Activated T-cell treated with anti-CD3 and anti-CD28 coated beads, Interleukin-2, amount 50 U/mL, for 24 hours (primary cell): Measurements from ENCODE around the gene PATL2.
"Not testable (repeated sequence)": the region's sequence is repeated elsewhere in the genome, so short reads cannot be mapped to it uniquely, and the experiment has no call there.

Experiments used
- DNase-seq: peaks from one replicate; pipeline ENCODE4 v3.0.0-alpha.2; 2020
- H3K27ac Mint-ChIP-seq: 2 replicates; pipeline ENCODE4 v1.8.0; 2020; ENCODE audit warnings: mild to moderate bottlenecking, mixed read lengths
- H3K27me3 Mint-ChIP-seq: 2 replicates; pipeline ENCODE4 v1.8.0; 2020; ENCODE audit warnings: mixed read lengths
- H3K36me3 Mint-ChIP-seq: 2 replicates; pipeline ENCODE4 v1.8.0; 2020; ENCODE audit warnings: low read depth, mixed read lengths
- H3K4me1 Mint-ChIP-seq: 2 replicates; pipeline ENCODE4 v1.8.0; 2020; ENCODE audit warnings: low read depth, mixed read lengths
- H3K4me3 Mint-ChIP-seq: 2 replicates; pipeline ENCODE4 v1.8.0; 2020; ENCODE audit warnings: mild to moderate bottlenecking, moderate library complexity, mixed read lengths
- H3K9me3 Mint-ChIP-seq: 2 replicates; pipeline ENCODE4 v1.8.0; 2020; ENCODE audit warnings: mixed read lengths

PATL2 gene

GRCh38 chr15:44726568-44727484 is 15.7 kb upstream of the PATL2 start:
- peaks cover 70% of the 10 kb centered on the region for H3K4me1 Mint-ChIP-seq
- peaks cover 32% of the 10 kb centered on the region for H3K36me3 Mint-ChIP-seq
- H3K27ac Mint-ChIP-seq, result peak overlapping the region; percentile 100
- peak overlapping the region; percentile 87 for H3K4me3 Mint-ChIP-seq
- H3K27me3 Mint-ChIP-seq, result no peaks in the 10 kb centered on the region
- H3K9me3 Mint-ChIP-seq, result no peaks in the 10 kb centered on the region
- DNase-seq, result peak; percentile 65

- peaks cover 70% of the 10 kb centered on the region for H3K4me1 Mint-ChIP-seq
- H3K27ac Mint-ChIP-seq, result peak overlapping the region; percentile 100
- no peaks in the 10 kb centered on the region for H3K27me3 Mint-ChIP-seq
- peak overlapping the region; percentile 87 for H3K4me3 Mint-ChIP-seq
- no peaks in the 10 kb centered on the region for H3K9me3 Mint-ChIP-seq
- H3K36me3 Mint-ChIP-seq, result peaks cover 25% of the 10 kb centered on the region
- no peak for DNase-seq
Measured at GRCh38 chr15:44726136-44726535, 15.0 kb upstream of the PATL2 start.

GRCh38 chr15:44722011-44722410 is 10.9 kb upstream of the PATL2 start:
- Mint-ChIP-seq H3K4me1 (peaks cover 88% of the 10 kb centered on the region), H3K27me3 (no peaks in the 10 kb centered on the region), H3K27ac (peak overlapping the region; percentile 100), H3K4me3 (peak overlapping the region; percentile 20), H3K9me3 (no peaks in the 10 kb centered on the region), H3K36me3 (peaks cover 37% of the 10 kb centered on the region)
- DNase-seq, result no peak

GRCh38 chr15:44720460-44721176 is 9.5 kb upstream of the PATL2 start:
- H3K9me3 Mint-ChIP-seq, result no peaks in the 10 kb centered on the region
- no peak for DNase-seq

GRCh38 chr15:44720000-44720435 is 8.9 kb upstream of the PATL2 start:
- H3K36me3 Mint-ChIP-seq, result peaks cover 53% of the 10 kb centered on the region
- DNase-seq, result peak; percentile 62
- peak overlapping the region; percentile 100 for H3K27ac Mint-ChIP-seq
- H3K4me3 Mint-ChIP-seq, H3K9me3 Mint-ChIP-seq, H3K27me3 Mint-ChIP-seq: not testable (repeated sequence)
- H3K4me1 Mint-ChIP-seq, result peaks cover 90% of the 10 kb centered on the region

More at GRCh38 chr15:44720460-44721176, 9.5 kb upstream of the PATL2 start:
- H3K27me3 Mint-ChIP-seq, result no peaks in the 10 kb centered on the region
- H3K27ac Mint-ChIP-seq, result peak overlapping the region; percentile 100
- H3K4me1 Mint-ChIP-seq, result peaks cover 89% of the 10 kb centered on the region
- H3K4me3 Mint-ChIP-seq, result peak overlapping the region; percentile 12
- H3K36me3 Mint-ChIP-seq, result peaks cover 47% of the 10 kb centered on the region

- peak; percentile 74 for DNase-seq
- Mint-ChIP-seq H3K36me3 (peaks cover 58% of the 10 kb centered on the region), H3K4me3 (peak overlapping the region; percentile 53), H3K27ac (peak overlapping the region; percentile 100), H3K9me3 (no peaks in the 10 kb centered on the region), H3K27me3 (no peaks in the 10 kb centered on the region), H3K4me1 (peaks cover 89% of the 10 kb centered on the region)
Measured at GRCh38 chr15:44719293-44719999, 8.3 kb upstream of the PATL2 start.

GRCh38 chr15:44718927-44719292 is 7.8 kb upstream of the PATL2 start:
- no peak for DNase-seq
- Mint-ChIP-seq H3K36me3 (peaks cover 64% of the 10 kb centered on the region), H3K27ac (peak overlapping the region; percentile 100), H3K4me1 (peaks cover 83% of the 10 kb centered on the region), H3K4me3 (peak overlapping the region; percentile 99), H3K27me3 (no peaks in the 10 kb centered on the region), H3K9me3 (no peaks in the 10 kb centered on the region)

GRCh38 chr15:44718180-44718926 is 7.2 kb upstream of the PATL2 start:
- peak overlapping the region; percentile 99 for H3K4me3 Mint-ChIP-seq
- DNase-seq, result no peak
- peaks cover 69% of the 10 kb centered on the region for H3K36me3 Mint-ChIP-seq
- H3K4me1 Mint-ChIP-seq, result peaks cover 79% of the 10 kb centered on the region
- peak overlapping the region; percentile 100 for H3K27ac Mint-ChIP-seq
- no peaks in the 10 kb centered on the region for H3K9me3 Mint-ChIP-seq
- no peaks in the 10 kb centered on the region for H3K27me3 Mint-ChIP-seq

GRCh38 chr15:44716983-44717602 is 6.0 kb upstream of the PATL2 start:
- no peaks in the 10 kb centered on the region for H3K9me3 Mint-ChIP-seq
- H3K36me3 Mint-ChIP-seq, result peaks cover 82% of the 10 kb centered on the region
- peak overlapping the region; percentile 100 for H3K27ac Mint-ChIP-seq
- no peaks in the 10 kb centered on the region for H3K27me3 Mint-ChIP-seq
- DNase-seq, result no peak
- peaks cover 74% of the 10 kb centered on the region for H3K4me1 Mint-ChIP-seq
- peak overlapping the region; percentile 99 for H3K4me3 Mint-ChIP-seq

GRCh38 chr15:44715797-44716334 is 4.7 kb upstream of the PATL2 start:
- Mint-ChIP-seq H3K4me1 (peaks cover 62% of the 10 kb centered on the region), H3K27me3 (no peaks in the 10 kb centered on the region), H3K9me3 (no peaks in the 10 kb centered on the region), H3K4me3 (peak overlapping the region; percentile 99), H3K27ac (peak overlapping the region; percentile 100), H3K36me3 (peaks cover 94% of the 10 kb centered on the region)
- DNase-seq, result no peak

GRCh38 chr15:44715142-44715796 is 4.1 kb upstream of the PATL2 start:
- no peaks in the 10 kb centered on the region for H3K27me3 Mint-ChIP-seq
- H3K36me3 Mint-ChIP-seq, result peaks cover 94% of the 10 kb centered on the region
- peak overlapping the region; percentile 99 for H3K4me3 Mint-ChIP-seq
- no peaks in the 10 kb centered on the region for H3K9me3 Mint-ChIP-seq
- DNase-seq, result no peak
- H3K27ac Mint-ChIP-seq, result peak overlapping the region; percentile 100
- H3K4me1 Mint-ChIP-seq, result peaks cover 59% of the 10 kb centered on the region

GRCh38 chr15:44713006-44713966 is 2.2 kb upstream of the PATL2 start:
- Mint-ChIP-seq H3K9me3 (no peaks in the 10 kb centered on the region), H3K4me1 (peaks cover 55% of the 10 kb centered on the region), H3K4me3 (peak overlapping the region; percentile 99), H3K36me3 (peaks cover 93% of the 10 kb centered on the region), H3K27ac (peak overlapping the region; percentile 100), H3K27me3 (no peaks in the 10 kb centered on the region)
- no peak for DNase-seq
